Astrocyte of the spinal cord (primary cell): ENCODE measurements around the gene ARHGEF33.
A peak's percentile ranks its signal among the peaks of the same experiment; 100 is the strongest.

Experiments used
- DNase-seq: peaks from one replicate; pipeline ENCODE4 v3.0.0; 2011; ENCODE audit warnings: low read depth, low spot score
- H3K4me3 ChIP-seq: 2 replicates; pipeline ENCODE4 v1.5.1; 2011; ENCODE audit warnings: low read depth, mild to moderate bottlenecking, low read length, moderate library complexity
- in situ Hi-C: cut with HindIII; loops from 2 replicates; pipeline ENCODE4 v1.10.0; 2017; ENCODE audit warnings: low sequenced_read_pairs
- TF ChIP-seq, protein P1 (sequence below): IDR thresholded peaks from 2 replicates; pipeline ENCODE4 v1.5.1; 2012; ENCODE audit warnings: low read depth, mild to moderate bottlenecking, low read length, inconsistent platforms

The ARHGEF33 gene

DNA sequence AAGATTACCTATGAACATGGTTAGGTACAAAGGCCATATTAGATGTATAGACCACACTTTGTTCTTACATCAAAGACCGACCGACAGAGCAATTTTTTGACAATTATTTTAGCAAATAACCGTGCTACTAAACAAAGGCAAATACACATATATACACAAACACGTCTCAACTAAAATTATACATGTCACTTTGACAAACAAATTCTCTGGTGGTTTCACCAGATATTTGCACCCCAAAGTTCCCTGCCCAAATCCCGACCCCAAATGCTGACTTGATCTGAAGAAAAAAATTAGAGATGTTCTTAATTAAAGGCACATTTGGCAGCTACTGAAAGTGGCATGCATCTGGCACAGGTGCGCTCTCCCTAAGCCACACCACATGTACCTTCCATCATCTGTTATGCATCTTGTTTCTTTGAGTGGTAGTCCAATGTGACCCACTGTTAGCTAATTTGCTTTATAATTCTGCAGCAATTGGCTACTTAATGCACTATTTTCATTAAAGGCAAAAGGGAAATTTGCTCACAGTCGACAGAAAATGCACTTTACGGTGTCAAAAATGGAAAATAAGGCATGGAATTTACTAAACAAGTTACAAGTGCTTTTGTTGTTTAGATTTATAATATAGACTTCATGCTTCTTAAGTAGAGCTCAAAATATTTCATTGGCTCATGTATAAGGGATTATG lies 92.1 kb downstream of the ARHGEF33 start:
- H3K4me3 ChIP-seq = no peak overlapping the region
- in situ Hi-C loops = no loop called here
- no peak for DNase-seq
- TF ChIP-seq, protein P1, sequence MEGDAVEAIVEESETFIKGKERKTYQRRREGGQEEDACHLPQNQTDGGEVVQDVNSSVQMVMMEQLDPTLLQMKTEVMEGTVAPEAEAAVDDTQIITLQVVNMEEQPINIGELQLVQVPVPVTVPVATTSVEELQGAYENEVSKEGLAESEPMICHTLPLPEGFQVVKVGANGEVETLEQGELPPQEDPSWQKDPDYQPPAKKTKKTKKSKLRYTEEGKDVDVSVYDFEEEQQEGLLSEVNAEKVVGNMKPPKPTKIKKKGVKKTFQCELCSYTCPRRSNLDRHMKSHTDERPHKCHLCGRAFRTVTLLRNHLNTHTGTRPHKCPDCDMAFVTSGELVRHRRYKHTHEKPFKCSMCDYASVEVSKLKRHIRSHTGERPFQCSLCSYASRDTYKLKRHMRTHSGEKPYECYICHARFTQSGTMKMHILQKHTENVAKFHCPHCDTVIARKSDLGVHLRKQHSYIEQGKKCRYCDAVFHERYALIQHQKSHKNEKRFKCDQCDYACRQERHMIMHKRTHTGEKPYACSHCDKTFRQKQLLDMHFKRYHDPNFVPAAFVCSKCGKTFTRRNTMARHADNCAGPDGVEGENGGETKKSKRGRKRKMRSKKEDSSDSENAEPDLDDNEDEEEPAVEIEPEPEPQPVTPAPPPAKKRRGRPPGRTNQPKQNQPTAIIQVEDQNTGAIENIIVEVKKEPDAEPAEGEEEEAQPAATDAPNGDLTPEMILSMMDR = no peak

DNA sequence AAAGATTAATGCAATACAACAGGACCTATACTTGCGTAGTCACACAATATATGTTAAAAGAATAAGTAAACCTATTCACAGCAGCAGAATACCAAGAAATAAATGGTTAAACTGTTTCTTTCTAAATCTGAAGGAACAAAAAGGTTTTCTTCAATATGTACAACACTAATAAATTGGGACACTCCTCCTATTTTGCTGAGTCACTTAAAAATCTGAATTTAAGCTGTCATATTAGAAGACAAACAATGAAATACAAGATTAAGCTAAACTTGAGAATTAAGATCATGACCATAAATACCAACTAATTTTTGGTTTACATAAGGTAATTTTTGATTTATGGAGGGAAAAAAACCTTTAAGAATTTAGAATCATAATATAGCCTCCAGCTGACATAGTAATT lies 92.8 kb downstream of the ARHGEF33 start:
- in situ Hi-C loops = no loop called here
- TF ChIP-seq, protein P1 = no peak

DNA sequence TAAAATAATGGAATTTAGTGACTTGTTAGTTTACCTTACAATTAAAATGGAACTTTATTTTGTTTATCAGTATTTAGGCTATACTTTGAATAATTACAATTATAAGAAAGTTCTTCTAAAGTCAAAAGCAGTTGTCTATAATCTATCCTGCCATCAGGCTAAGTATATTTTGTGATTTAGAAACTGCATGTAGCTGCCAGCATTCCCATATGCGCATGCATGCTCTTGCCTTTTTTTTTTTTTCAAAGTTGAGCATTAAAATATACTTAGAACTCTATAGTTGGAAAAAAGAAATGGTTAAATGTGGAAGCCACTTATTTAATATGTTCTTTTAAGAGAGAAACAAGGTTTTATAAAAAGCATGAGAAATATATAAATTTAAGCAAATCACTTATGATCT lies 99.0 kb downstream of the ARHGEF33 start:
- TF ChIP-seq, protein P1 = no peak
- no peak overlapping the region for H3K4me3 ChIP-seq
- in situ Hi-C loops = no loop called here
- DNase-seq = no peak

More for the DNA sequence above, 92.8 kb downstream of the ARHGEF33 start:
- DNase-seq = no peak
- no peak overlapping the region for H3K4me3 ChIP-seq

DNA sequence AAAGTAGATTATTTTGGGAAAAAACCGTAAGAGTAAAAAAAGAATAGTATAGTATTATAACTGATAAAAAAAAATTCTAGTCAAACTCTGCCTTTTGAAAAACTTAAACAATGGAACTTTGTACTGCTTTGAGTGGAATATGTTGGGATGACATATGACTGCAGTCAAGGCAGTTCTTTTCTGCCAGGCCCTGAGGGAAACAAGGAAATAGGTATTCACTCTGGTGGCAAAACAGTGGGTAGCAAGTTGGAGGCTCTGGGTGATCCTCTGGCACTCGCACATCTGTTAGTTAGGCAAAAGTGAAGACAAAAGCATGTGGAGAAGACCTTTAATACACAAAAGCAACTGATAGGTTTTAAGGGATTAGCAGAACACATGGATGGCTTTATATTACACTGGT lies 102.2 kb downstream of the ARHGEF33 start:
- no peak for DNase-seq
- H3K4me3 ChIP-seq = no peak overlapping the region
- TF ChIP-seq, protein P1 = no peak
- in situ Hi-C loops = no loop called here

DNA sequence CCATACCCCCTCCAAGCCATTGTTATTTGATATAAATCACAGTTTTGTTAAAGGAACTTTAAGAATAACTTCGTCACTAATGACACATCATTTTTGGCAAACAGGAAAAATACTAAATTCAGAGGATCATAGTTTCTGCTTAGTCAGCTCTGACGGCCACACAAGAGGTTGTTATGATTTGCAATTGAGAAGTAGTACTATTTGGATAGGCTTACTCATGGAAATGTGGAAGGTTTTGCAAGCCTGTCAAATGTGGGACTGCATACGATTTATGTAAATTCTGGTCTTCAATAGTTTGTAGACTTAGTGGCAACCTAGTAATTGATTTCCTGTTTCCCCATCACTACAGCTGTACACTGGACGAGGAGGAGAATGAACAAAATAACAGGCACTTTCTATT lies 108.1 kb downstream of the ARHGEF33 start:
- no peak overlapping the region for H3K4me3 ChIP-seq
- peak; percentile 90 for DNase-seq
- TF ChIP-seq, protein P1 = no peak
- in situ Hi-C loops = no loop called here

DNA sequence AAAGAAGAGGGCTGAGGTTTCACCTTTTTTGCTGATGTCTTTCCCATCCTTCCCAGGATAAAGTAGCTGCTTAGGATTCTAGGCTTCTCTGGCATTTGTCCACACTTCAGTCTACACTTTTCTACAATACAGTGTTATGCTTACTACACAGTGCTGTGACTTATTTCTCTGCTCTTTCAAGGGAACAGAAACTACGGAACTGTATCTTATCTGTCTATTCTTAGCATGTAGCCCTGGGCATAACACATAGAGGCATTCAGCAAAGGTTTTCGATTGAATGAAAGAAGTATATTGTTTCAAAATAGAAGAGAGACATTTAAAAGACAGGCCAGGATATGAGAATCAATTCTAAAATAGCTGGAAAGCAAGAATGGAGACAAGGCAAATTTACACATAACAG lies 110.9 kb downstream of the ARHGEF33 start:
- DNase-seq = no peak
- in situ Hi-C loops = no loop called here
- TF ChIP-seq, protein P1 = no peak
- H3K4me3 ChIP-seq = no peak overlapping the region
